CD4-positive, alpha-beta T cell treated with Interleukin-17A for 1 hour (primary cell): ENCODE measurements around the gene CREB3L2.
"Not testable (repeated sequence)": the region's sequence is repeated elsewhere in the genome, so short reads cannot be mapped to it uniquely, and the experiment has no call there.

Source experiments
- DNase-seq: peaks from one replicate; pipeline ENCODE4 v3.0.0-alpha.2; 2020

Gene CREB3L2

GRCh38 chr7:138001529-138002095 lies at the start of gene CREB3L2:
Gene CREB3L2, minus strand, starts transcription at chr7:138002086. Its CDS starts 381 bp downstream, at chr7:138001705.
- DNase-seq: peak; percentile 67

GRCh38 chr7:138049505-138050116 lies 47.7 kb upstream of the CREB3L2 start:
- no peak for DNase-seq

GRCh38 chr7:138047907-138048306 lies 46.0 kb upstream of the CREB3L2 start:
- no peak for DNase-seq

GRCh38 chr7:138044897-138045296 lies 43.0 kb upstream of the CREB3L2 start:
- DNase-seq: no peak

- DNase-seq: not testable (repeated sequence)
Measured at GRCh38 chr7:138040063-138040462, 38.2 kb upstream of the CREB3L2 start.

- DNase-seq: no peak
Measured at GRCh38 chr7:138036135-138036534, 34.2 kb upstream of the CREB3L2 start.

GRCh38 chr7:138033241-138033640 lies 31.4 kb upstream of the CREB3L2 start:
- DNase-seq: no peak

- DNase-seq: no peak
Measured at GRCh38 chr7:138032770-138033169, 30.9 kb upstream of the CREB3L2 start.

- no peak for DNase-seq
Measured at GRCh38 chr7:138032186-138032585, 30.3 kb upstream of the CREB3L2 start.

- no peak for DNase-seq
Measured at GRCh38 chr7:138030679-138031351, 28.9 kb upstream of the CREB3L2 start.

- no peak for DNase-seq
Measured at GRCh38 chr7:138029941-138030340, 28.1 kb upstream of the CREB3L2 start.

- no peak for DNase-seq
Measured at GRCh38 chr7:138029126-138029525, 27.2 kb upstream of the CREB3L2 start.

- DNase-seq: no peak
Measured at GRCh38 chr7:138027100-138027499, 25.2 kb upstream of the CREB3L2 start.

GRCh38 chr7:138025215-138026186 lies 23.6 kb upstream of the CREB3L2 start:
- DNase-seq: no peak

- no peak for DNase-seq
Measured at GRCh38 chr7:138024765-138025164, 22.9 kb upstream of the CREB3L2 start.

GRCh38 chr7:138024343-138024691 lies 22.4 kb upstream of the CREB3L2 start:
- DNase-seq: no peak

GRCh38 chr7:138023618-138024342 lies 21.9 kb upstream of the CREB3L2 start:
- no peak for DNase-seq

- no peak for DNase-seq
Measured at GRCh38 chr7:138021889-138022288, 20.0 kb upstream of the CREB3L2 start.

GRCh38 chr7:138017992-138018391 lies 16.1 kb upstream of the CREB3L2 start:
- DNase-seq: no peak

- no peak for DNase-seq
Measured at GRCh38 chr7:138015096-138015495, 13.2 kb upstream of the CREB3L2 start.

- no peak for DNase-seq
Measured at GRCh38 chr7:138014686-138015085, 12.8 kb upstream of the CREB3L2 start.

- not testable (repeated sequence) for DNase-seq
Measured at GRCh38 chr7:138014201-138014600, 12.3 kb upstream of the CREB3L2 start.

- DNase-seq: no peak
Measured at GRCh38 chr7:138009350-138009653, 7.4 kb upstream of the CREB3L2 start.
